IMR-90 (cell line): ENCODE data around the gene HHIPL1. TPM values are rescaled to one million over a fixed set of nuclear protein-coding genes. Genes with fewer than 3 reads are reported as not detected.

ENCODE experiments used
- ATAC-seq: fragments of 200-7000 bp; cut with Tn5 transposase; 2 replicates; pipeline ENCODE4 v1.9.1; 2020; ENCODE audit warnings: low read depth, mild to moderate bottlenecking, moderate library complexity
- BruUV-seq: library from RNA; stranded (reverse); fragments of 400-500 nt; replicated peaks from 2 replicates; lab custom pipeline; 2021; lab: Mats Ljungman, UMichigan
- CTCF ChIA-PET: fragments of 300-600 bp; formaldehyde crosslinking; extraction: SDS; loops from one replicate; lab custom pipeline; 2021; ENCODE audit warnings: antibody characterized with exemption; lab: Yijun Ruan, JAX
- POLR2A ChIA-PET: fragments of 300-600 bp; sonication (Branson Sonifier 250); formaldehyde crosslinking; loops from one replicate; lab custom pipeline; 2022; ENCODE audit warnings: antibody characterized with exemption; ENCODE audit not compliant: unreplicated experiment; lab: Charles Lee
- DNase-seq: peaks from one replicate; pipeline ENCODE4 v3.0.0; 2013
- H2AFZ ChIP-seq: replicated peaks from 2 replicates; pipeline ENCODE3; 2013; ENCODE audit warnings: low read length, mild to moderate bottlenecking; ENCODE audit not compliant: poor library complexity
- H2AK5ac ChIP-seq: 2 replicates; pipeline ENCODE4 v1.6.1; 2013; ENCODE audit warnings: low read depth, low read length, inconsistent platforms
- H2AK9ac ChIP-seq: replicated peaks from 2 replicates; pipeline ENCODE3; 2013; ENCODE audit warnings: mild to moderate bottlenecking, low read depth, low read length, moderate library complexity; ENCODE audit not compliant: poor library complexity
- H2BK120ac ChIP-seq: 2 replicates; pipeline ENCODE4 v1.6.1; 2013; ENCODE audit warnings: low read depth, low read length, inconsistent platforms
- H2BK15ac ChIP-seq: 3 replicates; pipeline ENCODE4 v1.6.1; 2013; ENCODE audit warnings: low read depth, low read length, inconsistent platforms
- H2BK20ac ChIP-seq: 2 replicates; pipeline ENCODE4 v1.6.1; 2013; ENCODE audit warnings: low read depth, mild to moderate bottlenecking, inconsistent platforms, low read length, moderate library complexity
- H2BK5ac ChIP-seq: 2 replicates; pipeline ENCODE4 v1.6.1; 2013; ENCODE audit warnings: mild to moderate bottlenecking, low read depth, low read length, inconsistent platforms; ENCODE audit not compliant: poor library complexity, severe bottlenecking
- H3K14ac ChIP-seq: replicated peaks from 2 replicates; pipeline ENCODE4 v1.6.1; 2013; ENCODE audit warnings: low read depth, low read length, inconsistent platforms
- H3K18ac ChIP-seq: 2 replicates; pipeline ENCODE4 v1.6.1; 2013; ENCODE audit warnings: low read depth, low read length, control low read depth
- H3K23ac ChIP-seq: 2 replicates; pipeline ENCODE4 v1.6.1; 2013; ENCODE audit warnings: low read depth, low read length, inconsistent platforms
- H3K27ac ChIP-seq: 2 replicates; pipeline ENCODE4 v1.5.1; 2013; ENCODE audit warnings: mild to moderate bottlenecking, control low read depth, low read length; ENCODE audit not compliant: insufficient read depth
- H3K27me3 ChIP-seq: 2 replicates; pipeline ENCODE4 v1.6.1; 2013; ENCODE audit warnings: low read length; ENCODE audit not compliant: control insufficient read depth, insufficient read depth
- H3K36me3 ChIP-seq: 2 replicates; pipeline ENCODE4 v1.6.1; 2013; ENCODE audit warnings: low read length, mixed read lengths; ENCODE audit not compliant: control insufficient read depth, insufficient read depth
- H3K4ac ChIP-seq: 2 replicates; pipeline ENCODE4 v1.6.1; 2013; ENCODE audit warnings: low read depth, low read length, inconsistent platforms
- H3K4me1 ChIP-seq: 2 replicates; pipeline ENCODE4 v1.6.1; 2013; ENCODE audit warnings: low read length, mixed read lengths; ENCODE audit not compliant: control insufficient read depth, insufficient read depth
- H3K4me2 ChIP-seq: 2 replicates; pipeline ENCODE4 v1.6.1; 2013; ENCODE audit warnings: low read depth, mild to moderate bottlenecking, control low read depth, low read length, moderate library complexity
- H3K4me3 ChIP-seq: 2 replicates; pipeline ENCODE4 v1.5.1; 2013; ENCODE audit warnings: low read depth, mild to moderate bottlenecking, control low read depth, low read length, moderate library complexity; ENCODE audit not compliant: insufficient read depth
- H3K56ac ChIP-seq: 2 replicates; pipeline ENCODE4 v1.6.1; 2013; ENCODE audit warnings: low read length, inconsistent platforms; ENCODE audit not compliant: insufficient read depth; ENCODE audit errors: extremely low read depth
- H3K79me1 ChIP-seq, 2 experiments: 2 replicates each; pipeline ENCODE4 v1.6.1; 2013; ENCODE audit warnings: low read length in 2 of 2, inconsistent platforms in 1 of 2, low read depth in 1 of 2
- H3K9ac ChIP-seq: 2 replicates; pipeline ENCODE4 v1.6.1; 2013; ENCODE audit warnings: low read depth, low read length, control low read depth
- H3K9me1 ChIP-seq: 2 replicates; pipeline ENCODE4 v1.6.1; 2013; ENCODE audit warnings: low read length, inconsistent platforms; ENCODE audit not compliant: insufficient read depth
- H3K9me3 ChIP-seq: 2 replicates; pipeline ENCODE4 v1.6.1; 2013; ENCODE audit warnings: low read length; ENCODE audit not compliant: control insufficient read depth, insufficient read depth
- H4K20me1 ChIP-seq: 2 replicates; pipeline ENCODE4 v1.6.1; 2013; ENCODE audit warnings: low read length, inconsistent platforms; ENCODE audit not compliant: insufficient read depth
- H4K5ac ChIP-seq: 2 replicates; pipeline ENCODE4 v1.6.1; 2013; ENCODE audit warnings: mild to moderate bottlenecking, low read depth, low read length, control low read depth
- H4K8ac ChIP-seq, 2 experiments: 2 replicates each; pipeline ENCODE4 v1.6.1; 2013; ENCODE audit warnings: low read depth in 2 of 2, low read length in 2 of 2, control low read depth in 1 of 2, inconsistent platforms in 1 of 2
- H4K91ac ChIP-seq: 2 replicates; pipeline ENCODE4 v1.6.1; 2013; ENCODE audit warnings: low read depth, low read length, inconsistent platforms; ENCODE audit not compliant: insufficient read depth
- BHLHE40 ChIP-seq: fragments of 150-350 bp; IDR thresholded peaks from 2 replicates; pipeline ENCODE4 v1.6.1; 2016; ENCODE audit warnings: mild to moderate bottlenecking, low read depth, low read length
- FOS ChIP-seq: fragments of 150-350 bp; IDR thresholded peaks from 2 replicates; pipeline ENCODE4 v1.6.1; 2016; ENCODE audit warnings: low read depth, low read length
- MAFK ChIP-seq: IDR thresholded peaks from 2 replicates; pipeline ENCODE4 v1.6.1; 2012; ENCODE audit warnings: low read depth, low read length, improper control_type of control experiment
- MAZ ChIP-seq: IDR thresholded peaks from 2 replicates; pipeline ENCODE4 v1.6.1; 2012; ENCODE audit warnings: low read depth, mild to moderate bottlenecking, low read length, improper control_type of control experiment, moderate library complexity, borderline replicate concordance
- MXI1 ChIP-seq: IDR thresholded peaks from 2 replicates; pipeline ENCODE4 v1.6.1; 2012; ENCODE audit warnings: low read depth, mild to moderate bottlenecking, low read length, moderate library complexity, borderline replicate concordance
- NFE2L2 ChIP-seq: fragments of 150-350 bp; IDR thresholded peaks from 2 replicates; pipeline ENCODE4 v1.6.1; 2016; ENCODE audit warnings: low read depth, mild to moderate bottlenecking, low read length
- POLR2A ChIP-seq: IDR thresholded peaks from 2 replicates; pipeline ENCODE4 v1.6.1; 2012; ENCODE audit warnings: mild to moderate bottlenecking, low read depth, low read length
- RAD21 ChIP-seq: IDR thresholded peaks from 2 replicates; pipeline ENCODE4 v1.6.1; 2012; ENCODE audit warnings: low read length, improper control_type of control experiment
- RCOR1 ChIP-seq: IDR thresholded peaks from 2 replicates; pipeline ENCODE4 v1.6.1; 2012; ENCODE audit warnings: mild to moderate bottlenecking, low read length, improper control_type of control experiment; ENCODE audit not compliant: insufficient replicate concordance
- RFX5 ChIP-seq: IDR thresholded peaks from 2 replicates; pipeline ENCODE4 v1.8.0; 2012; ENCODE audit warnings: low read depth, mild to moderate bottlenecking, low read length, moderate library complexity
- SMC3 ChIP-seq: fragments of 150-350 bp; IDR thresholded peaks from 2 replicates; pipeline ENCODE4 v1.6.1; 2016; ENCODE audit warnings: low read depth, mild to moderate bottlenecking, antibody characterized with exemption, low read length, moderate library complexity
- WGBS, 2 experiments: methylation state at CpG; one replicate each; pipeline versions ENCODE4 v1.1.5 to v1.1.7; 2013; ENCODE audit warnings: missing lambda C conversion rate in 2 of 2; ENCODE audit not compliant: insufficient read length in 1 of 2; ENCODE audit errors: extremely low coverage in 2 of 2; 5-methylcytosine and 5-hydroxymethylcytosine counted together
- dilution Hi-C: fragments of 300-500 bp; cut with HindIII; formaldehyde crosslinking; loops from one replicate; pipeline ENCODE4 v1.14.3; 2018; ENCODE audit warnings: low sequenced_read_pairs; ENCODE audit not compliant: unreplicated experiment
- in situ Hi-C: fragments of 300-500 bp; cut with MboI; formaldehyde crosslinking; loops from 3 replicates; pipeline ENCODE4 v1.14.3; 2019; ENCODE audit warnings: low sequenced_read_pairs, inconsistent platforms, mixed read lengths
- intact Hi-C: fragments of 100-400 bp; cut with micrococcal nuclease; formaldehyde crosslinking; loops from 2 replicates; pipeline ENCODE4 v1.10.0; 2022
- polyA plus RNA-seq, 3 experiments: library from polyadenylated mRNA; depleted of rRNA; stranded (reverse); fragments of >200 nt; gene quantifications; 2 replicates each; pipeline ENCODE4 v1.2.3, GENCODE V29; 2012; ENCODE audit warnings: low replicate concordance in 1 of 3
- total RNA-seq: library from RNA; depleted of rRNA; stranded (reverse); fragments of >200 nt; gene quantifications from 2 replicates; pipeline ENCODE4 v1.2.3, GENCODE V29; 2012
- TF ChIP-seq, protein P1 (sequence below): fragments of 150-350 bp; IDR thresholded peaks from 2 replicates; pipeline ENCODE4 v1.6.1; 2017; ENCODE audit warnings: mild to moderate bottlenecking, antibody characterized with exemption, low read length, low read depth

The HHIPL1 gene
- total and polyA plus RNA-seq, 2 of the 4 experiments (the other 2 are of a cell fraction) = 0.65 to 0.72 TPM

DNA sequence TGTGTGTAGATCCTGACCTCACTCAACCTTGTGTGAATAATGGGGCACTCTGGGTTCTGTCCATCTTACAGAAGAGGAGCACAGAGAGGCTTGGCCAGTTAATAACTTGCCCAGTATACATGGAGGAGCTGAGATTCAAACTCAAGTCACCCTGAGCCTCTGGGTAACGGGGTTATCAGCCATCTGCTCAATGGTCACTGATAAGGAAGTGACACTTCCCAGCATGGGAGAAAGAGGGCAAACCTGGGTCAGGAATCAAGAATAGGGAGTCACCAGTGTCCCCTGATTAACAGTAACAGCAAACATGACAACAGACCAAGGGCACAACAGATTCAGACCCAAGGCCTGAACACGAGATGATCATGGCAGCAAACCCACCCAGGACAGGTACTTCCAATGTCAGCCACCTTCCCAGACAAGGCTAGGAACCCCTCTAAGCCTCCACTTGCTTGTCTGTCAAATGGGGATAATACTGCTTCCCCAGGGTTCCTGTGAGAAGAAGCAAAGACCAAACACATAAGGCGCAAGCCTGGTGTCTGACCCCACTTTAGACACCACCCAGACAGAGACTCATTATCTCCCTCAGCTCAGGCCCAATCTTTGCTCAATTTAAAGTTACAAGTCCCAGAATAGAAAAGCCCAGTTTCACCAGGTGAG, 44.6 kb upstream of the HHIPL1 start:
- Histone ChIP-seq H4K8ac (no peak overlapping the region), H3K9ac (no peak overlapping the region), H3K9me3 (no peaks in the 10 kb centered on the region), H2BK15ac (peak overlapping the region; percentile 35; the same call in 1 of the 3 replicates), H2AK5ac (peak overlapping the region; percentile 43; the same call in 1 of the 2 replicates), H3K4me2 (peak overlapping the region; percentile 9; the same call in 1 of the 2 replicates), H2AFZ (no peak overlapping the region), H2AK9ac (peak overlapping the region; percentile 31), H4K20me1 (peaks cover 61% of the 10 kb centered on the region), H2BK5ac (no peak overlapping the region), H2BK120ac (peak overlapping the region; percentile 44; the same call in 1 of the 2 replicates), H3K79me1 (peaks cover 21 to 79% of the 10 kb centered on the region in 2 experiments), H3K36me3 (no peaks in the 10 kb centered on the region), H3K14ac (peak overlapping the region; percentile 37), H3K27me3 (no peaks in the 10 kb centered on the region), H3K27ac (peak overlapping the region; percentile 9; the same call in 1 of the 2 replicates), H4K5ac (no peak overlapping the region), H3K9me1 (peaks cover 22% of the 10 kb centered on the region), H2BK20ac (peak overlapping the region; percentile 58; the same call in 1 of the 2 replicates), H3K56ac (no peak overlapping the region), H3K23ac (peak overlapping the region; percentile 88), H4K91ac (no peak overlapping the region; the same call in 1 of the 2 replicates), H3K4me1 (peaks cover 10% of the 10 kb centered on the region), H3K4ac (peak overlapping the region; percentile 24; the same call in 1 of the 2 replicates), H3K4me3 (no peak overlapping the region), H3K18ac (no peak overlapping the region)
- DNase-seq (no peak), ATAC-seq (no peak)
- POLR2A ChIA-PET = no interaction called here
- no TSS peak for BruUV-seq
- CTCF ChIA-PET = interaction anchor here (0.9 kb wide), 1 partner anchor 10 kb away, joined by 4 read pairs; no protein-coding TSS in a partner anchor
- whole genome bisulfite sequencing, 2 experiments = 100% methylated on average over 1 of the region's 3 CpGs; no CpG with 5 or more reads in 1 of the 2 experiments
- TF ChIP-seq RCOR1 = no peak
- no peak for TF ChIP-seq BHLHE40
- TF ChIP-seq POLR2A = no peak
- no peak for TF ChIP-seq MAFK
- TF ChIP-seq RAD21 = no peak
- TF ChIP-seq, protein P1, sequence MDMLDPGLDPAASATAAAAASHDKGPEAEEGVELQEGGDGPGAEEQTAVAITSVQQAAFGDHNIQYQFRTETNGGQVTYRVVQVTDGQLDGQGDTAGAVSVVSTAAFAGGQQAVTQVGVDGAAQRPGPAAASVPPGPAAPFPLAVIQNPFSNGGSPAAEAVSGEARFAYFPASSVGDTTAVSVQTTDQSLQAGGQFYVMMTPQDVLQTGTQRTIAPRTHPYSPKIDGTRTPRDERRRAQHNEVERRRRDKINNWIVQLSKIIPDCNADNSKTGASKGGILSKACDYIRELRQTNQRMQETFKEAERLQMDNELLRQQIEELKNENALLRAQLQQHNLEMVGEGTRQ = no peak
- no peak for TF ChIP-seq SMC3
- TF ChIP-seq RFX5 = no peak
- TF ChIP-seq FOS = no peak
- no peak for TF ChIP-seq MXI1
- TF ChIP-seq NFE2L2 = no peak
- no peak for TF ChIP-seq MAZ
- intact Hi-C loops (no loop called here), in situ Hi-C loops (no loop called here), dilution Hi-C loops (no loop called here)
